ENCODE results near the gene PRR12.

Gene PRR12

GRCh38 chr19:49594993-49595818 is 4.2 kb downstream of the PRR12 start:
- Histone ChIP-seq H3K9ac (ENCODE audit: low read depth, low read length) (no peak overlapping the region), H3K9me3 (ENCODE audit: insufficient read depth, low read depth, low read length) (no peaks in the 10 kb centered on the region), H3K36me3 (ENCODE audit: insufficient read depth, low read depth, low read length) (peaks cover 55% of the 10 kb centered on the region), H3K4me1 (ENCODE audit: insufficient read depth, low read length) (peaks cover 5% of the 10 kb centered on the region; the same call in 1 of the 2 replicates), H3K27me3 (ENCODE audit: insufficient read depth, low read length) (no peaks in the 10 kb centered on the region), H3K27ac (ENCODE audit: low read length) (no peak overlapping the region), H3K4me3 (ENCODE audit: low read length) (no peak overlapping the region)

GRCh38 chr19:49595819-49596404 is 4.9 kb downstream of the PRR12 start:
- H3K9ac ChIP-seq (ENCODE audit: low read depth, low read length), result no peak overlapping the region
- no peaks in the 10 kb centered on the region for H3K9me3 ChIP-seq (ENCODE audit: insufficient read depth, low read depth, low read length)
- H3K36me3 ChIP-seq (ENCODE audit: insufficient read depth, low read depth, low read length), result peaks cover 62% of the 10 kb centered on the region
- H3K4me1 ChIP-seq (ENCODE audit: insufficient read depth, low read length), result peaks cover 5% of the 10 kb centered on the region; the same call in 1 of the 2 replicates
- no peak overlapping the region for H3K27ac ChIP-seq (ENCODE audit: low read length)
- no peaks in the 10 kb centered on the region for H3K27me3 ChIP-seq (ENCODE audit: insufficient read depth, low read length)
- no peak overlapping the region for H3K4me3 ChIP-seq (ENCODE audit: low read length)

- Histone ChIP-seq H3K36me3 (ENCODE audit: insufficient read depth, low read depth, low read length) (peaks cover 66% of the 10 kb centered on the region), H3K4me1 (ENCODE audit: insufficient read depth, low read length) (peaks cover 5% of the 10 kb centered on the region; the same call in 1 of the 2 replicates), H3K27ac (ENCODE audit: low read length) (no peak overlapping the region), H3K4me3 (ENCODE audit: low read length) (no peak overlapping the region), H3K9me3 (ENCODE audit: insufficient read depth, low read depth, low read length) (no peaks in the 10 kb centered on the region), H3K27me3 (ENCODE audit: insufficient read depth, low read length) (no peaks in the 10 kb centered on the region), H3K9ac (ENCODE audit: low read depth, low read length) (no peak overlapping the region)
Observed at GRCh38 chr19:49596407-49596806, 5.4 kb downstream of the PRR12 start.

DNA sequence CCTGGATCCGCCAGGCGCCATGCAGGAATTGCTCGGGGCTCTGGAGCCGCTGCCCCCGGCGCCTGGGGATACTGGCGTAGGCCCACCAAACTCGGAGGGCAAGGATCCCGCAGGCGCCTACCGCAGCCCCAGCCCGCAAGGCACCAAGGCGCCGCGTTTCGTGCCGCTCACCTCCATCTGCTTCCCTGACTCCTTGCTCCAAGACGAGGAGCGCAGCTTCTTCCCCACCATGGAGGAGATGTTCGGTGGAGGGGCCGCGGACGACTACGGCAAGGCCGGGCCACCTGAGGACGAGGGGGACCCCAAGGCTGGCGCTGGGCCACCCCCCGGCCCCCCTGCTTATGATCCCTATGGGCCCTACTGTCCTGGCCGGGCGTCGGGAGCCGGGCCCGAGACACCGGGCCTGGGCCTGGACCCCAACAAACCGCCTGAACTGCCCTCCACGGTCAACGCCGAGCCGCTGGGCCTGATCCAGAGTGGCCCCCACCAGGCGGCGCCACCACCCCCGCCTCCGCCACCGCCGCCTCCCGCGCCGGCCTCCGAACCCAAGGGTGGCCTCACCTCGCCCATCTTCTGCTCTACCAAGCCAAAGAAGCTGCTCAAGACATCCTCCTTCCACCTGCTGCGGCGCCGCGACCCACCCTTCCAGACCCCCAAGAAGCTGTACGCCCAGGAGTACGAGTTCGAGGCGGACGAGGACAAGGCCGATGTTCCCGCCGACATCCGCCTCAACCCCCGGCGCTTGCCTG is 6.1 kb downstream of the PRR12 start:
- no peaks in the 10 kb centered on the region for H3K27me3 ChIP-seq (ENCODE audit: insufficient read depth, low read length)
- H3K36me3 ChIP-seq (ENCODE audit: insufficient read depth, low read depth, low read length), result peaks cover 72% of the 10 kb centered on the region
- no peak overlapping the region for H3K9ac ChIP-seq (ENCODE audit: low read depth, low read length)
- no peaks in the 10 kb centered on the region for H3K9me3 ChIP-seq (ENCODE audit: insufficient read depth, low read depth, low read length)
- H3K27ac ChIP-seq (ENCODE audit: low read length), result no peak overlapping the region
- peaks cover 5% of the 10 kb centered on the region; the same call in 1 of the 2 replicates for H3K4me1 ChIP-seq (ENCODE audit: insufficient read depth, low read length)
- H3K4me3 ChIP-seq (ENCODE audit: low read length), result no peak overlapping the region

DNA sequence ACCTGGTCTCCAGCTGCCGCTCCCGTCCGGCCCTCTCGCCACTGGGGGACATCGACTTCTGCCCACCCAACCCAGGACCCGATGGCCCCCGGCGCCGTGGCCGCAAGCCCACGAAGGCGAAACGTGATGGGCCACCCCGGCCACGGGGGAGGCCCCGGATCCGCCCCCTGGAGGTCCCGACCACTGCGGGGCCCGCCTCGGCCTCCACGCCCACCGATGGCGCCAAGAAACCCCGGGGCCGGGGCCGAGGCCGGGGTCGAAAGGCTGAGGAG is 6.7 kb downstream of the PRR12 start:
- Histone ChIP-seq H3K27ac (ENCODE audit: low read length) (no peak overlapping the region), H3K9me3 (ENCODE audit: insufficient read depth, low read depth, low read length) (no peaks in the 10 kb centered on the region), H3K27me3 (ENCODE audit: insufficient read depth, low read length) (no peaks in the 10 kb centered on the region), H3K36me3 (ENCODE audit: insufficient read depth, low read depth, low read length) (peaks cover 77% of the 10 kb centered on the region), H3K4me1 (ENCODE audit: insufficient read depth, low read length) (peaks cover 5% of the 10 kb centered on the region; the same call in 1 of the 2 replicates), H3K9ac (ENCODE audit: low read depth, low read length) (no peak overlapping the region), H3K4me3 (ENCODE audit: low read length) (no peak overlapping the region)

- Histone ChIP-seq H3K27ac (ENCODE audit: low read length) (no peak overlapping the region), H3K4me3 (ENCODE audit: low read length) (no peak overlapping the region), H3K4me1 (ENCODE audit: insufficient read depth, low read length) (no peaks in the 10 kb centered on the region), H3K9me3 (ENCODE audit: insufficient read depth, low read depth, low read length) (no peaks in the 10 kb centered on the region), H3K36me3 (ENCODE audit: insufficient read depth, low read depth, low read length) (peaks cover 86% of the 10 kb centered on the region), H3K27me3 (ENCODE audit: insufficient read depth, low read length) (no peaks in the 10 kb centered on the region), H3K9ac (ENCODE audit: low read depth, low read length) (no peak overlapping the region)
Observed at GRCh38 chr19:49599378-49600295, 8.7 kb downstream of the PRR12 start.

DNA sequence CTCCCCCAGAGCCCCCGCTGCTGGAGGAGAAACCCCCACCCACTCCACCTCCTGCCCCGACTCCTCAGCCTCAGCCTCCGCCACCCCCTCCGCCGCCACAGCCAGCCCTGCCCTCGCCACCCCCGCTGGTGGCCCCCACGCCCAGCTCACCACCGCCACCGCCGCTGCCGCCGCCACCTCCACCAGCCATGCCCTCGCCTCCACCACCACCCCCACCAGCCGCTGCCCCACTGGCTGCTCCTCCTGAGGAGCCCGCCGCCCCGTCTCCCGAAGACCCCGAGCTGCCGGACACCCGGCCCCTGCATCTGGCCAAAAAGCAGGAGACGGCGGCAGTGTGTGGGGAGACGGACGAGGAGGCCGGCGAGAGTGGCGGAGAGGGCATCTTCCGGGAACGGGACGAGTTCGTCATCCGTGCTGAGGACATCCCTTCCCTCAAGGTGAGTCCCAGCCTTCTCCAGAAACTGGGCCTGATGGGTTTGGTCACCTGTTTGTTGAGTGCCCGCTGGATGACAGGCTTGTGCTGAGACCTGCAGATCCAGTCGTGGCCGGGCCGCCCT is 10.6 kb downstream of the PRR12 start:
- no peaks in the 10 kb centered on the region for H3K27me3 ChIP-seq (ENCODE audit: insufficient read depth, low read length)
- no peak overlapping the region for H3K9ac ChIP-seq (ENCODE audit: low read depth, low read length)
- H3K36me3 ChIP-seq (ENCODE audit: insufficient read depth, low read depth, low read length), result peaks cover 90% of the 10 kb centered on the region
- H3K27ac ChIP-seq (ENCODE audit: low read length), result no peak overlapping the region
- H3K4me3 ChIP-seq (ENCODE audit: low read length), result no peak overlapping the region
- H3K9me3 ChIP-seq (ENCODE audit: insufficient read depth, low read depth, low read length), result no peaks in the 10 kb centered on the region
- no peaks in the 10 kb centered on the region for H3K4me1 ChIP-seq (ENCODE audit: insufficient read depth, low read length)

DNA sequence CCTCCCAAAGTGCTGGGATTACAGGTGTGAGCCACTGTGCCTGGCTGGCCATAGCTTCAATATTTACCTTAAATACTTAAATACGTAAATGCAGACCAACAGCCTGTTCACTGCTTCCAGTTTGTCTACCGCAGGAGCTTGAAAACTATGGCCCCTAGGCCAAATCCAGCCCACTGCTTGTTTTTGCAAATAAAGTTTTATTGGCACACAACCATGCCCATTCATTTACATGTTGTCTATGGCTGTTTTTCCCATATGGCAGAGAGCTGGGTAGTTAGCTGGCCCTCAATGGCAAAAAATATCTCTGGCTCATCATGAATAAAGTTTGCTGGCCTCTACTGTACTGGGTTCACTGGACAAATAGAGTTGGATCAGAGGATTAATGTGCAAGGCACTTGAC is 11.8 kb downstream of the PRR12 start:
- H3K27me3 ChIP-seq (ENCODE audit: insufficient read depth, low read length), result no peaks in the 10 kb centered on the region
- H3K9me3 ChIP-seq (ENCODE audit: insufficient read depth, low read depth, low read length), result no peaks in the 10 kb centered on the region
- peaks cover 93% of the 10 kb centered on the region for H3K36me3 ChIP-seq (ENCODE audit: insufficient read depth, low read depth, low read length)
- H3K4me1 ChIP-seq (ENCODE audit: insufficient read depth, low read length), result no peaks in the 10 kb centered on the region
- H3K9ac ChIP-seq (ENCODE audit: low read depth, low read length), result no peak overlapping the region
- no peak overlapping the region for H3K27ac ChIP-seq (ENCODE audit: low read length)
- no peak overlapping the region for H3K4me3 ChIP-seq (ENCODE audit: low read length)

DNA sequence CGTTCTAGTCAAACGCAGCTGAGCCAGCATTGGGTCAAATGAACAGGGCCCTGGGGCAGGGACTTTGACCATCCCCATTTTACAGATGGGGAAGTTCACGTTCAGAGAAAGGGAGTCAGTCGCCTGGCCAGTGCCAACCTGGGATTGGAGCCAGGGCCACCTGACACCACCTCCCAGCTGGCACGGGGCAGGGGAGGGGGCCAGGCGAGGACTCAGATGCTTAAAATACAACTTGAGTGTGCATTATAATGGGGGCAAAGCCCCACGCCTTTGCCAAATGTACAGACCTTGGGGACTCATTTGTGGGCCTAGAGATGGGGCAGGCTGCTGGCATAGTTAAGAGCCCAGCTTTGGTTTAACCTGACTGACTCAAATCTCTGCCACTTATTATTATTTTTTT is 14.6 kb downstream of the PRR12 start:
- peaks cover 92% of the 10 kb centered on the region for H3K36me3 ChIP-seq (ENCODE audit: insufficient read depth, low read depth, low read length)
- H3K4me1 ChIP-seq (ENCODE audit: insufficient read depth, low read length), result no peaks in the 10 kb centered on the region
- H3K27ac ChIP-seq (ENCODE audit: low read length), result no peak overlapping the region
- H3K9ac ChIP-seq (ENCODE audit: low read depth, low read length), result no peak overlapping the region
- no peaks in the 10 kb centered on the region for H3K9me3 ChIP-seq (ENCODE audit: insufficient read depth, low read depth, low read length)
- no peak overlapping the region for H3K4me3 ChIP-seq (ENCODE audit: low read length)
- no peaks in the 10 kb centered on the region for H3K27me3 ChIP-seq (ENCODE audit: insufficient read depth, low read length)

GRCh38 chr19:49609499-49610092 is 18.6 kb downstream of the PRR12 start:
- Histone ChIP-seq H3K9me3 (ENCODE audit: insufficient read depth, low read depth, low read length) (no peaks in the 10 kb centered on the region), H3K27me3 (ENCODE audit: insufficient read depth, low read length) (no peaks in the 10 kb centered on the region), H3K36me3 (ENCODE audit: insufficient read depth, low read depth, low read length) (peaks cover 85% of the 10 kb centered on the region), H3K4me1 (ENCODE audit: insufficient read depth, low read length) (no peaks in the 10 kb centered on the region), H3K9ac (ENCODE audit: low read depth, low read length) (no peak overlapping the region), H3K27ac (ENCODE audit: low read length) (no peak overlapping the region), H3K4me3 (ENCODE audit: low read length) (no peak overlapping the region)

DNA sequence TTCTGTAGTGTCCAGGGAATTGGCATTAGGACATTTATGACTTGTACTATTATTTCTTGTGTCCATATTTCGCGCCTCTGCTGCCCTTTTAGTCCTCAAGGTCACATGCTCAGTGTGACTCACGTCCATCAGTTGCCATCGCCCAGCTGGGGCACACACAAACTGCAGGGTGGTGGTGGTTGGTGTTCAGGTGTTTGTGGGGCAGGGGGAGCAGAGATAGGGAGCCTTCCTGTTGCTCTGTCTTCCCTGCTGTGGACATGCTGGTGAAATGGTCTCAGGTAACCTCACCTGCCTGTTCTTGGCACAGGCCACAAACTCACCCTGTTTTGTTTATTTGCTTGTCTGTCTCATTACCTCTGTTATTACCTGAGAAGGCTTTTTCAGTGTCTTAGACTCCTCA is 22.4 kb downstream of the PRR12 start:
- Histone ChIP-seq H3K9me3 (ENCODE audit: insufficient read depth, low read depth, low read length) (no peaks in the 10 kb centered on the region), H3K36me3 (ENCODE audit: insufficient read depth, low read depth, low read length) (peaks cover 88% of the 10 kb centered on the region), H3K9ac (ENCODE audit: low read depth, low read length) (no peak overlapping the region), H3K4me3 (ENCODE audit: low read length) (no peak overlapping the region), H3K4me1 (ENCODE audit: insufficient read depth, low read length) (no peaks in the 10 kb centered on the region), H3K27ac (ENCODE audit: low read length) (no peak overlapping the region), H3K27me3 (ENCODE audit: insufficient read depth, low read length) (no peaks in the 10 kb centered on the region)

All from iPS-20b (cell line).